GM12875 (cell line): Measurements from ENCODE around the gene KCNIP4.

Experiments
- H3K4me3 ChIP-seq: one replicate; pipeline ENCODE4 v1.5.1; 2011; ENCODE audit warnings: low read depth, low read length, control low read depth
- CTCF ChIP-seq: IDR thresholded peaks from 2 replicates; pipeline ENCODE4 v1.5.1; 2011; ENCODE audit warnings: low read depth, mild to moderate bottlenecking, control low read depth, inconsistent platforms, low read length, moderate library complexity, borderline replicate concordance; ENCODE audit not compliant: insufficient read depth

KCNIP4 gene

GRCh38 chr4:20684852-20685763 lies 1263.5 kb downstream of the KCNIP4 start:
- TF ChIP-seq CTCF = 0 out of 2 replicates have a peak, but pooled peaks have one; percentile 10
- no peak overlapping the region for H3K4me3 ChIP-seq

GRCh38 chr4:20683766-20684165 lies 1264.8 kb downstream of the KCNIP4 start:
- no peak for TF ChIP-seq CTCF

GRCh38 chr4:20682853-20683252 lies 1265.7 kb downstream of the KCNIP4 start:
- no peak for TF ChIP-seq CTCF

More at GRCh38 chr4:20683766-20684165, 1264.8 kb downstream of the KCNIP4 start:
- H3K4me3 ChIP-seq = no peak overlapping the region

GRCh38 chr4:20681271-20681670 lies 1267.3 kb downstream of the KCNIP4 start:
- TF ChIP-seq CTCF = no peak
- no peak overlapping the region for H3K4me3 ChIP-seq

More at GRCh38 chr4:20682853-20683252, 1265.7 kb downstream of the KCNIP4 start:
- H3K4me3 ChIP-seq = no peak overlapping the region

GRCh38 chr4:20680736-20681135 lies 1267.8 kb downstream of the KCNIP4 start:
- TF ChIP-seq CTCF = no peak
- H3K4me3 ChIP-seq = no peak overlapping the region

GRCh38 chr4:20679951-20680350 lies 1268.6 kb downstream of the KCNIP4 start:
- no peak overlapping the region for H3K4me3 ChIP-seq
- no peak for TF ChIP-seq CTCF
